CD4-positive, alpha-beta T cell (primary cell): Measurements from ENCODE around the gene ADSS1. TPM values are rescaled to one million over a fixed set of nuclear protein-coding genes. Genes with fewer than 3 reads are reported as not detected.

Experiments
- ATAC-seq: fragments of 200-7000 bp; cut with Tn5 transposase; one replicate; pipeline ENCODE4 v1.10.0; 2022; ENCODE audit warnings: mild to moderate bottlenecking; ENCODE audit not compliant: poor library complexity
- CTCF ChIA-PET: fragments of 350-600 bp; sonication (Branson Sonifier 250); formaldehyde crosslinking; loops from one replicate; lab custom pipeline; 2021; ENCODE audit warnings: antibody characterized with exemption, inconsistent platforms; lab: Charles Lee
- POLR2A ChIA-PET: fragments of 350-600 bp; sonication (Branson Sonifier 250); formaldehyde crosslinking; loops from one replicate; lab custom pipeline; 2021; ENCODE audit warnings: antibody characterized with exemption, inconsistent platforms; lab: Charles Lee
- DNase-seq, 14 experiments: peaks; one replicate each; pipeline ENCODE4 v3.0.0-alpha.2; 2013 to 2020; ENCODE audit warnings: mixed read lengths in 2 of 14
- H3K27ac ChIP-seq, 2 donors: one replicate each; pipeline versions ENCODE4 v1.5.1 to v1.7.0; 2013; ENCODE audit warnings: low read length in 2 of 2, low read depth in 1 of 2, mild to moderate bottlenecking in 1 of 2
- H3K27me3 ChIP-seq, 2 experiments: 1 replicate in 1 of 2; 2 replicates in 1 of 2; pipeline versions ENCODE4 v1.6.1 to v1.7.0; 2013; ENCODE audit warnings: low read length in 2 of 2, control low read depth in 1 of 2, mild to moderate bottlenecking in 1 of 2, moderate library complexity in 1 of 2; ENCODE audit not compliant: insufficient read depth in 2 of 2, control insufficient read depth in 1 of 2
- H3K36me3 ChIP-seq: one replicate; pipeline ENCODE4 v1.6.1; 2013; ENCODE audit warnings: low read length, control low read depth; ENCODE audit not compliant: insufficient read depth
- H3K4me1 ChIP-seq: one replicate; pipeline ENCODE4 v1.6.1; 2013; ENCODE audit warnings: low read length, control low read depth; ENCODE audit not compliant: insufficient read depth
- H3K4me3 ChIP-seq: one replicate; pipeline ENCODE4 v1.5.1; 2013; ENCODE audit warnings: mild to moderate bottlenecking, low read length, moderate library complexity
- H3K9me3 ChIP-seq, 2 experiments: 1 replicate in 1 of 2; 2 replicates in 1 of 2; pipeline versions ENCODE4 v1.6.1 to v1.7.0; 2013; ENCODE audit warnings: low read length in 2 of 2, mild to moderate bottlenecking in 2 of 2, control low read depth in 1 of 2, moderate library complexity in 1 of 2; ENCODE audit not compliant: control insufficient read depth in 1 of 2, insufficient read depth in 1 of 2
- H3K27ac Mint-ChIP-seq: one replicate; pipeline ENCODE4 v1.8.0; 2020; ENCODE audit warnings: mixed read lengths
- H3K27me3 Mint-ChIP-seq: one replicate; pipeline ENCODE4 v1.8.0; 2021; ENCODE audit warnings: mixed read lengths
- H3K36me3 Mint-ChIP-seq: one replicate; pipeline ENCODE4 v1.8.0; 2021; ENCODE audit warnings: low read depth, mixed read lengths
- H3K4me1 Mint-ChIP-seq: one replicate; pipeline ENCODE4 v1.8.0; 2021; ENCODE audit warnings: low read depth, mixed read lengths
- H3K4me3 Mint-ChIP-seq: one replicate; pipeline ENCODE4 v1.8.0; 2020; ENCODE audit warnings: mild to moderate bottlenecking, mixed read lengths
- H3K9me3 Mint-ChIP-seq: one replicate; pipeline ENCODE4 v1.8.0; 2020; ENCODE audit warnings: mixed read lengths
- intact Hi-C, 2 experiments: fragments of 100-400 bp; cut with DNase I in 1 of 2; cut with micrococcal nuclease in 1 of 2; formaldehyde crosslinking; loops; one replicate each; pipeline versions ENCODE4 v1.15.1 to v1.9.0; 2023 to 2025; cut with DNase I, micrococcal nuclease
- total RNA-seq, 174 experiments: library from RNA in 2 of 174; stranded (reverse) in 2 of 174; gene quantifications; one replicate each; pipeline ENCODE4 v1.2.3 and lab custom pipeline; 2021 to 2026
- TF ChIP-seq, protein P1 (sequence below): fragments of 200-600 bp; IDR thresholded peaks from one replicate; pipeline ENCODE4 v1.8.0; 2022; ENCODE audit warnings: antibody characterized with exemption, mild to moderate bottlenecking

The ADSS1 gene
- total RNA-seq, 2 experiments from 2014 or later, result 2.0 to 2.7 TPM

DNA sequence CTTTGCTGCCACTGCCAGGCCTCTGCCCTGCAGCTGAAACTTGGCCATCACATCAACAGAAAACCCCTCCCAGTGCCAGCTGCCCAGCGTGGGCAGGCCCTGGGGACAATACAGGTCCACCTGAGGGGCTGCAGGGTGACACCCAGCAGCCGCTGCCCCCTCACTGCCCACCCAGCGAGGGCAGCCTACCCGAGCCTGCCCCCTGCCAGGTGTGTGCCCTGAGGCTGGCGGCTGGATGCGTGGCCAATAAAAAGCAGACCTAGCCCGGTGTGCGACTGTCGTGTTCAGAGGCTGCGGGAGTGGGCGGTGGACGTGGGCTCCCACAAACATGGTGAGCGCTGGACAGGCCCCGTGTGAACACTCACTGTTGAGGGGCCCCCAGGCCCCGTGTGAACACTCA lies 4.7 kb upstream of the ADSS1 start:
- Mint-ChIP-seq H3K4me1 (no peaks in the 10 kb centered on the region), H3K27ac (no peak overlapping the region)

DNA sequence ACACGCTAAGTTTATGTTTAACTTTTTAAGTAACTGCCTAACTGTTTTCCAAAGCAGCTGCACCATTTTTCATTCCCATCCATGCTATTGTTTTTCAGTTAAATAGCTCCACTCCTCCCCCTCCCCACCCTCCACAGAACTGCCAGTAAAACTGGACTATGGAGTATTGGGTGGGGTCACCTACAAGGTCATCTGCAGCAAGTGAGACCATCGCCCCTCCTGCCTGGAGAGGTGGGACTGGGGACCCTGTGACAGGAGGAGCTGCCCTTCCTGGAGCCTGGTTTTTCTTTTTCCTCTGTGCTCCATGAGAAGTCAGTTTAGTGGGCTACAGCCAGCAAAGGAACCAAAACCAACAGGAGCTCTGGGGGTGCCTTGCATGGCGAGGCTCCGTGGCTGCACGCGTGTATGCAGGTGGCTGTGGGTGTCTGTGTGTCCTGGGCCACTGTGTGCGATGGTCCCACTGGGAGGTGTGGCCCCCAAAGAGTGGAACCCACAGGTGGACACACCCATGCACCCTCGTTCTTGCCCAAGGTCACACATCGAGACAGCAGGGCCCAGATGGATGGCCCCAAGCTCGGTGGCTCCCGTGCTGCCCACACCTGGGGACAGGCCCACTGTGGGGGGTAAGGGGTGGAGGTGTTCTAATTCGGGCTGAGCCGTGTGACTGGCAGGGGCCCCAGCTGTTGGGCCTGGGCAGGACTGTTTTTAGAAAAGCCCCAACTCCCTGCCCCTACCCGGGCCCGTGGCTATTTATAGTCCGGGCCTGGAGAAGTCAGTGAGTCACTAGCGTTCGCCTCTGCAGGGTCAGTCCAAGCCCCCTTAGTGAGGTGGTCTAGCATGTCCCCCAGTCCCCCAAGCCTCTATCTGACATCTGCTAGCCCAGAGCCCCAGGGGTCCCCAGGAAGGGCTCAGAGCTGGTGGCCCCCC lies 2.3 kb upstream of the ADSS1 start:
- ATAC-seq (no peak), DNase-seq (no peak)
- Histone ChIP-seq H3K4me1 (peaks cover 17% of the 10 kb centered on the region), H3K4me3 (no peak overlapping the region), H3K27me3 (peaks cover 0 to 4% of the 10 kb centered on the region in 2 experiments), H3K9me3 (no peaks in the 10 kb centered on the region), H3K27ac (no peak overlapping the region), H3K36me3 (peaks cover 3% of the 10 kb centered on the region)
- ChIA-PET CTCF (interaction anchor here (2.2 kb wide), 1 partner anchor 13 kb away, joined by 5 read pairs; no protein-coding TSS in a partner anchor), POLR2A (interaction anchor here (0.9 kb wide), 1 partner anchor 56 kb away, joined by 3 read pairs; no protein-coding TSS in a partner anchor)
- H3K36me3 Mint-ChIP-seq, result peaks cover 13% of the 10 kb centered on the region
- no peaks in the 10 kb centered on the region for H3K4me1 Mint-ChIP-seq
- H3K4me3 Mint-ChIP-seq, result no peak overlapping the region
- no peaks in the 10 kb centered on the region for H3K27me3 Mint-ChIP-seq
- TF ChIP-seq, protein P1, sequence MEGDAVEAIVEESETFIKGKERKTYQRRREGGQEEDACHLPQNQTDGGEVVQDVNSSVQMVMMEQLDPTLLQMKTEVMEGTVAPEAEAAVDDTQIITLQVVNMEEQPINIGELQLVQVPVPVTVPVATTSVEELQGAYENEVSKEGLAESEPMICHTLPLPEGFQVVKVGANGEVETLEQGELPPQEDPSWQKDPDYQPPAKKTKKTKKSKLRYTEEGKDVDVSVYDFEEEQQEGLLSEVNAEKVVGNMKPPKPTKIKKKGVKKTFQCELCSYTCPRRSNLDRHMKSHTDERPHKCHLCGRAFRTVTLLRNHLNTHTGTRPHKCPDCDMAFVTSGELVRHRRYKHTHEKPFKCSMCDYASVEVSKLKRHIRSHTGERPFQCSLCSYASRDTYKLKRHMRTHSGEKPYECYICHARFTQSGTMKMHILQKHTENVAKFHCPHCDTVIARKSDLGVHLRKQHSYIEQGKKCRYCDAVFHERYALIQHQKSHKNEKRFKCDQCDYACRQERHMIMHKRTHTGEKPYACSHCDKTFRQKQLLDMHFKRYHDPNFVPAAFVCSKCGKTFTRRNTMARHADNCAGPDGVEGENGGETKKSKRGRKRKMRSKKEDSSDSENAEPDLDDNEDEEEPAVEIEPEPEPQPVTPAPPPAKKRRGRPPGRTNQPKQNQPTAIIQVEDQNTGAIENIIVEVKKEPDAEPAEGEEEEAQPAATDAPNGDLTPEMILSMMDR, result no peak
- intact Hi-C loops, result no loop called here
- H3K9me3 Mint-ChIP-seq, result no peaks in the 10 kb centered on the region
- H3K27ac Mint-ChIP-seq, result no peak overlapping the region

More for the DNA sequence above, 4.7 kb upstream of the ADSS1 start:
- ChIA-PET POLR2A (no interaction called here), CTCF (no interaction called here)
- Histone ChIP-seq H3K9me3 (no peaks in the 10 kb centered on the region), H3K4me3 (no peak overlapping the region), H3K4me1 (peaks cover 10% of the 10 kb centered on the region), H3K36me3 (peaks cover 19% of the 10 kb centered on the region), H3K27ac (no peak overlapping the region), H3K27me3 (no peaks in the 10 kb centered on the region)
- H3K36me3 Mint-ChIP-seq, result peaks cover 25% of the 10 kb centered on the region
- DNase-seq (no peak), ATAC-seq (no peak)
- H3K27me3 Mint-ChIP-seq, result no peaks in the 10 kb centered on the region
- intact Hi-C loops, result no loop called here
- no peaks in the 10 kb centered on the region for H3K9me3 Mint-ChIP-seq
- TF ChIP-seq, protein P1, result no peak
- no peak overlapping the region for H3K4me3 Mint-ChIP-seq

DNA sequence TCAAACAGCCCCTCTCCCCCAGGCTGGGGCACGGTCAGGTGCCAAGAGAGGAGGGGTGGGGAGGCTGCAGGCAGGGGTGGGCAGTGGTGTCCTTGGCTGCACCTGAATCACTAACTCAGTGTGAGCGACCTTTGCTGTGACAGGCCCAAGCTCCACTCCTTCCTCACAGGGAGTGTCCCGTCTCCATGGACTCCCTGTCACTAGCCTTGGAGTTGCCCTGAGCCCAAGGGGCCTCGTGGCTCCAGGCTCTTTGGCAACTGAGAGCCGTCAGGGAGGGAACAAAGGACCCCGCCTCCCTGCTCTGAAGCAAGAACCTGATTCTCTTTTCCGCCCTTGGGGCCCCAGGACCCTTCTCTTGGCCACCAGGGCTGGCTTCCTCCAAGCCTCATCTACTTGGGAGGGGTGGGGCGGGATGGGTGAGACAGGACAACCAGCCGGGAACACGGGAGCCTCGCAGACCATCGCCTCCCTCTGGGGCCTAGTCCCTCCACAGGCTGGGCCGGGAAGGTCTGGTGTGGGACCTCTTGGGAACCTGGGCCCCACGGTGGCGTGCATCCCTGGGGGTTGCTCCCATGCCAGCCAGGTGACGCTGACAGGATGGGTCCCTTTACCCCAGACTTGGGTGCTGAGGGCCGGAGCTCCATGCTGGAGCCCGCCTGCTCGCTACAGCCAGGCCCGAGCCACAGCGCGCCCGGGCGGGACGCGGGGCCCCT lies 935 bp upstream of the ADSS1 start:
- intact Hi-C loops, result loop anchor here in 1 of 2 experiments (1.0 kb wide), 1 partner anchor 29 kb away; no protein-coding TSS in a partner anchor
- Histone ChIP-seq H3K27ac (no peak overlapping the region), H3K4me1 (peaks cover 17% of the 10 kb centered on the region), H3K9me3 (no peaks in the 10 kb centered on the region), H3K4me3 (no peak overlapping the region), H3K27me3 (peaks cover 0 to 4% of the 10 kb centered on the region in 2 experiments), H3K36me3 (peaks cover 3% of the 10 kb centered on the region)
- no peak overlapping the region for H3K27ac Mint-ChIP-seq
- H3K27me3 Mint-ChIP-seq, result no peaks in the 10 kb centered on the region
- H3K4me3 Mint-ChIP-seq, result no peak overlapping the region
- H3K36me3 Mint-ChIP-seq, result no peaks in the 10 kb centered on the region
- H3K4me1 Mint-ChIP-seq, result no peaks in the 10 kb centered on the region
- ChIA-PET CTCF (interaction anchor here (2.2 kb wide), 1 partner anchor 14 kb away, joined by 5 read pairs; no protein-coding TSS in a partner anchor), POLR2A (interaction anchor here (0.6 to 1.9 kb wide), 3 partner anchors 29 to 57 kb away, joined by 3 to 8 read pairs (median 4); partner anchors contain the start of gene SIVA1)
- DNase-seq (no peak), ATAC-seq (no peak)
- H3K9me3 Mint-ChIP-seq, result no peaks in the 10 kb centered on the region
- TF ChIP-seq, protein P1, result no peak
